Iris pigment epithelial cell (primary cell): ENCODE measurements around the gene HDAC6.
"Not testable (repeated sequence)": the region's sequence is repeated elsewhere in the genome, so short reads cannot be mapped to it uniquely, and the experiment has no call there.

ENCODE experiments used
- DNase-seq: peaks from one replicate; pipeline ENCODE4 v3.0.0-alpha.2; 2011; ENCODE audit warnings: low read depth

Gene HDAC6

DNA sequence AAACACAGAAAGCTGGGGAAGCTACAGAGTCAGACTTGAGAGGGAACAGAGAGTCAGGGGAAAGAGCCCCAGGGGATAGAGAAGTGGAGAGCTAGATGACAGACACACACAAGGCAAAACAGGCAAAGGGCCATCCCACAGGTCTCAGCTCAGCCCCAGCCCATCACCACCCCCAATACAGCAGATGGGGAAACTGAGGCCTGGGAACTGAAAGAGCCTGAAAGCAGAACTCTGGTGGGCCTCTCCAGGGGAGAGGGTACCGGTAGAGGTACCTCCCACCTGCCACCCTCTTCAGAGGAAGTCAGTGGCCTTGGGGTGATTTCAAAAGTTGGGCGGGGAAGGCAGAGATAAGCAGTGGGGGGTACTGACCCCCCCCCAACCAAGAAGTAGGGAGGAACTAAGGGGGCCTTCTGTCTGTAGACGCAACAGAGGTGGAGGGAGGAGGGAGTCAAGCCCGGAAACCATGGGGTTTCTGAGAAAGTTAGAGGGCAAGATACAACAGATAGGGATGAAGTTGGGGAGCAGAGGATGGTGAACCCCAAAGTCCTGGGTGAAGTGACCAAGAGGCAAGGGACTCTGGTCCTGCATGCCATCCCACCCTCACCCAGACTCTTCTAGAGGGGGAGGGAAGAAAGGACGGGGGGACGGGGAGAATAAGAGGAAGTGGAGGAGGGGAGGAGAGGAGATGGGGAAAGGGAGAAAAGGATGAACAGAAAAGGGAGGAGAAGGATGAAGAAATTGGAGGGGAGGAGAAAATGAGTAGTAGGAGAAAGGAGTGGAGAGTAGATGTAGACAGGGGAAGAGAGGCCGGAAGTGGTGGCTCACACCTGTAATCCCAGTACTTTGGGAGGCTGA is 12.3 kb upstream of the HDAC6 start:
- no peak for DNase-seq

DNA sequence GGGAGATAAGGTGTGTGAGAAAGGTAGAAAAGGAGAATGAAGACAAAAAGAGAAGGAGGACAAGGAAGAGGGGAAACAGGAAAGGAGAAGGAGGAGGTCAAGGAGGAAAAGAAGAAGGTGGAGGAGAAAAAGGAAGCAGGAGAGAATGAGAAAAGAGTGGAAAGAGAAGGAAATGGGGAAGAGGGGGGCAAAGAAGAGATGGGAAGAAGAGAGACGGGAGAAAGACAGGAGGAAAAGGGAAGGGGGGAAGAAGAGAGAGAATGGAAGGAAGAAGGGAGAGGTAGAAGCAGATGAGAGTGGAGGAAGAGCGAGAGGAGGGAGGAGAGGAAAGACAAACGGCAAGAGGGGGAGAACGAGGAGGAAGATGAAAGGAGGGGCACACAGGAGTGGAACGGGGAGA is 11.4 kb upstream of the HDAC6 start:
- DNase-seq, result no peak

DNA sequence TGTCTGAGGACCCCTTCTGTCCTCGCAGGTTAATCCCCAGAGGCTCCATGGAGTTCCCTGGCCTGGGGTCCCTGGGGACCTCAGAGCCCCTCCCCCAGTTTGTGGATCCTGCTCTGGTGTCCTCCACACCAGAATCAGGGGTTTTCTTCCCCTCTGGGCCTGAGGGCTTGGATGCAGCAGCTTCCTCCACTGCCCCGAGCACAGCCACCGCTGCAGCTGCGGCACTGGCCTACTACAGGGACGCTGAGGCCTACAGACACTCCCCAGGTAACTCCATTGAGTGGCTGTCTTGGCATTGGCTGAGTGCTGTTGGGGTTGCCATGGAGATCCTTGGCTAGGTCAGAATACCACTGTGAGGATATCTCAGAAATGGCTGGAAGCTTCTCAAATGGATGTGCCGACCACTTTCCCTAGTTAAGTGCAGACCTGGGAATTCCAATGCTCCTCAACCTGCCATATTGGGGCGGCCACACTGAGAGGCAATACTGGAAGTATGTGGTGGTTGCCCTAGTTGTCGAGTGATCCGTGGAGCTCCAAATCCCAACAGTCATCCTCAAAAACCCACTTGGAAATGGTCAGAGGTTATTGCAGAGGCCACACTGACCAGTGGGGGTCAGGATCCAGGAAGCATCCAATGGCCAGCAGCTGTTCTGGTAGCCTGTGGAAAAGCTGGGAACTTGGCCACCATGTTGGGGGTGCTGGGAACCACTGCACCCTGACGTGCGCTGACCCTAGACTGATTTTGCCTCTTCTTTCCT is 10.6 kb upstream of the HDAC6 start:
- DNase-seq, result no peak

DNA sequence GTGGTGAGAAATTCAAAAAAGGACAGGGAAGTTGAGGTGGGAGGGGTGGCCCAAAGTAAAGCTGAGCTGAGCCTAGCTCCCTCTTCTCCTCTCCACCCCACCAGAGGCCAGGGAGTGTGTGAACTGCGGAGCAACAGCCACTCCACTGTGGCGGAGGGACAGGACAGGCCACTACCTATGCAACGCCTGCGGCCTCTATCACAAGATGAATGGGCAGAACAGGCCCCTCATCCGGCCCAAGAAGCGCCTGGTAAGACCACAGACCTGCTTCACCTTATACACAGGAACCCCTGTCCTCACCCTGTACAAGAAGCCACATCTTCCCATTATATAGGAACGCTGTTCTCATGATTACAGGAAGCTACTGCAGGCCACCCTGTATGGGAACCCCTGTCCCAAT is 9.6 kb upstream of the HDAC6 start:
- DNase-seq, result no peak

DNA sequence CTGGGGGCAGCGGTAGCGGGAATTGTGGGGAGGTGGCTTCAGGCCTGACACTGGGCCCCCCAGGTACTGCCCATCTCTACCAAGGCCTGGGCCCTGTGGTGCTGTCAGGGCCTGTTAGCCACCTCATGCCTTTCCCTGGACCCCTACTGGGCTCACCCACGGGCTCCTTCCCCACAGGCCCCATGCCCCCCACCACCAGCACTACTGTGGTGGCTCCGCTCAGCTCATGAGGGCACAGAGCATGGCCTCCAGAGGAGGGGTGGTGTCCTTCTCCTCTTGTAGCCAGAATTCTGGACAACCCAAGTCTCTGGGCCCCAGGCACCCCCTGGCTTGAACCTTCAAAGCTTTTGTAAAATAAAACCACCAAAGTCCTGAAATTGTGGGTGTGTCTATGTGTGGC is 7.9 kb upstream of the HDAC6 start:
- DNase-seq, result no peak

DNA sequence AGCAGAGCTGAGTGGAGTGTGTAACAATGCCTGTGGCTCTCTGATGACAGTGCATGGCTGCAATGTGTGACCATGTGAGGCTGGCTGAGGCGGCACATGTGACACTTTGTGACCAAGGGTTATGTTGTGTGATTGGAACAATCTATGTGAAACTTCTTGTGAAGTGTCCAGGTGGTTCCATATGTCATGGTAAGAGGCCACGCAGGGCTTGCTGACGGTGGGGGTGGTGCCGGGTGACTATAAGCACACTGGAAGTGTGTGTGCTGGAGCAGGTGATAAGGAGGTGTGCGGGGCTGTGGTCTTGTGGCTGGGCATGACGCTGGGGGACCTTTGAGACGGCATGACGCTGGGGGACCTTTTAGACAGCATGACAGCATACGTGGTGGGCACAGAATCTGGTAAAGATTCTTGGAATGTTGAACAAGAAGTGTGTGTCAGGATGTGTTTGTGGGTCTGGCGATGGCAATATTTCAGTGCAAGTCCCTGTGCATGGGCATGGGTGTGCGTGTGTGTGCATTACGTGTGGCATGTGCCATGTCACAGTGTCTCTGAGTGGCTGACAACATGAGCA is 7.4 kb upstream of the HDAC6 start:
- no peak for DNase-seq

DNA sequence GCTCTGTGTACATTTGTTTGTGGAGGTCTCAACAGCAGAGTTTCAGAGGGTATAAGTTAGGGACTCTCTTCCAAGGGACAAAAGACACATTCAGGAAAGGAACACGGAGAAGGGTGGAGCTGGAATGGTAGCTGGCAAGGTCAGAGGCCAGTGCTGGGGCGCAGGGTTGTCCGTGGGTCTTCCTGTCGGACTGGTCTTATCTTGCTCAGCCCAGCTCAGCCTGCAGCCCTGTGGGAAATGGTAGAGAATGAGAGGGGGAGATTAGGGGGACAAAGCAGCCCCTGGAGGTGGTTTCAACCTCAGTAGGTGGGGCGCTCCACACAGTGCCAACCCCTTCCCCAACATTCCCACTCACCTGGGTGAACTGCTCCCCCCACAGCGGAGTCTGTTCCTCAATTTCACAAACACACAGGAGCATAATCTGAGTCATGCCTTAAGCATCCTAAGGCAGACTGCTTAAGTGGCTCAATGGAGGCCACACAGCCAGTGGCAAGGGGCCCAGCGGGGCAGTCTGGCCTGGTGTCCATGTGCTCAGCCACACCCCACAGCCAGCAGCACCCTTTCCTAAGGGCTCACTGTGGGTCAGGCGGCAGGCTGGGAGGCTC is 6.9 kb upstream of the HDAC6 start:
- DNase-seq, result peak; percentile 69

DNA sequence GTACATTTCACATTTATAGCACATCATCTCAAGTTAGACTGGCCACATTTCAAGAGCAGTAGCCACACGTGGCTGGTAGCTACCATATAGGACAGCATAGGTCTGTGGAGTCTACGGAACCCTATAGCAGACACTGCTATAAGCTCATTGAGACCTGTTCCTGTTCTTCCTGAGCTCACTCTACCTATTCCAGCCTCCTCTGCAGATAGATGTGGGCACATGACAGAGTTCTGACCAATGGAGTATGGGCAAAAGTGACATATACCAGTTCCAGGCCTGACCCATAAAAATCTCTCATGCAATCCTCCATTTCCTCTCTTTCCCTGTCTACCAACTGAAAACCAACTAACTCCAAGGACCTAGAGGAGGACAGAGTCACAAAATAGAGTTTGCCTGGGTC is 3.5 kb upstream of the HDAC6 start:
- no peak for DNase-seq

DNA sequence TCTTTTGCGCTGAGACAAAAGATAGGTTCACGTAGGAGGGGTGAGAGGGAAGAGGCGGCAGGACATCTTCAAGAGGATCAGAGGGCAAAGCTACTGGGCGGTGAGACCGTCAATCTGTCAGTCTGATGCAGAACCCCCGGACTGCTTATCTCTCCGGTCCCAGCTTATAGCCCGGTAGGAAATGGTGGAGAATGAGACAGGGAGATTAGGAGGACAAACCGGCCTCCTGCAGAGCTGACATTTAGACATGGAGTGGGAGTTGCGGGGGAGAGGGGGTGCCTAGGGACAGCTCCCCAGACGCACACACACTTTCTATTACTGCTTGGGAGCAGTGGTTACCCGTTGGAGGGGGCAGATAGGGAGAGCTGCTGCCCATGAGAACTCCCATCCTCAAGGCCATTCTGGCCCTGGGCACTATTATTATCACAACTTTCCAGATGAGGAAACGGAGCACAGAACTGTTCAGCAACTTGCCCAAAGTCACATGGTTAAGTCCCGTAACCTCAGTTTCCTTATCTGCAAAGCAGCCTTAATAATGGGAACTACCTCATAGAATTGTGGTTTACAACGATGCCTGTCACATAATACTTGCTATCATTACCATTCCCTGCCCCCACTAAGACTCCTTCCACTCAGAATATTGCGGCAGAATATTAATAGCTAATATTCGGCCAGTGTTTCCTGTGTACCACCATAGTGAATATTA is 1.1 kb upstream of the HDAC6 start:
- no peak for DNase-seq

DNA sequence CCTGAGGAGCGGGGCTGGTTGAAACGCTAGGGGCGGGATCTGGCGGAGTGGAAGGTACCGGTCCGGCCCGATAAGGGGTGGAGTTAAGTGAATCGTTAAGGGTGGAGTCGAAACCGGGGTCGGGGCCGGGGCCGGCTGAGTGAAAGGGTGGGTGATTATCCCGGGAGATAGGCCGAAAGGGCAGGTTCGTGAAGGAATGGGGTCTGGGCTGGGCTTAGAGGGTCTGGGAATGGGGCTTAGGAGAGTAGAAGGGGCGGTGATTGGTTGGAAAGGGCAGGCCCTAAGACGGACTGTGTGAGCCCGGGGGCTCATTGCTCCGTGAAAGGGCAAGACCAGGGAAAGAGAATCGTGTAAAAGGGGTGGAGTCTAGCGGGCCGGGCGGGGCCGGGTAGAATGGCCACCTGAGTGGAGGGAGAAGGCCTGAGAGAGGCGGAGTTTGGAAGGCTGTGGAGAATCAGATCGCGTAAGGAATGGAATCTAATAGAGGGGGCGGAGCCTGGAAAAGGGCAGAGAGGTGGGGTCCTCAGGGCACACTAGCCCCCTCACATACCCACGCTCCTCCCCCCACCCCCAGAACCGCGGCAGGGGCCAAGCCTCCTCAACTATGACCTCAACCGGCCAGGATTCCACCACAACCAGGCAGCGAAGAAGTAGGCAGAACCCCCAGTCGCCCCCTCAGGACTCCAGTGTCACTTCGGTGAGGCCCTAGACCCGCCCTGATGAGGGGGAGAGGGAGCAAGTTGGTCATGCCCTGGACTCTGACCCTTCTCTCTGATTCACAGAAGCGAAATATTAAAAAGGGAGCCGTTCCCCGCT is 430 bp downstream of the HDAC6 start:
- DNase-seq, result peak; percentile 83

DNA sequence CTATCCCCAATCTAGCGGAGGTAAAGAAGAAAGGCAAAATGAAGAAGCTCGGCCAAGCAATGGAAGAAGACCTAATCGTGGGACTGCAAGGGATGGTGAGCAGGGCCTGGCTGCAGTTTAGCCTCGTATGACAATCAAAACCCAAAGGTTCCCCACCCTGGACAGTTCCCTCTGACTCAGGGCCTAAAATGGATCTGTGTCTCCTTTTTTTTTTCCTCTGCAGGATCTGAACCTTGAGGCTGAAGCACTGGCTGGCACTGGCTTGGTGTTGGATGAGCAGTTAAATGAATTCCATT is 986 bp downstream of the HDAC6 start:
- DNase-seq, result no peak

DNA sequence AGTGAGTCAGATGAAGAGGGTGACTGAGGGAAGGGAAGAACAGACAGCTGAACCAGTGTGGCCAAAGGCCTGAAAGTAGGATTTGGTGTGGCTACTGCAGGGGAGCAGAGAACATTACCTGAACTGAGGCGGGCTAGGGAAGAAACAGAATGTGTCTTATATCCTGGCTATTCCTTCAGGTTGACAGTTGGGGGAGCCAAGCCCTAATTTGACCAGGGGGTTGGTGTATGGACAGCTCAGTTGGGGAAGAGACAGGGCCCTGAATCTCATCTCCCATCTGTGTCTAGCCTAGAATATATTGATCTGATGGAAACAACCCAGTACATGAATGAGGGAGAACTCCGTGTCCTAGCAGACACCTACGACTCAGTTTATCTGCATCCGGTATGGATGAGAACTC is 4.2 kb downstream of the HDAC6 start:
- no peak for DNase-seq

DNA sequence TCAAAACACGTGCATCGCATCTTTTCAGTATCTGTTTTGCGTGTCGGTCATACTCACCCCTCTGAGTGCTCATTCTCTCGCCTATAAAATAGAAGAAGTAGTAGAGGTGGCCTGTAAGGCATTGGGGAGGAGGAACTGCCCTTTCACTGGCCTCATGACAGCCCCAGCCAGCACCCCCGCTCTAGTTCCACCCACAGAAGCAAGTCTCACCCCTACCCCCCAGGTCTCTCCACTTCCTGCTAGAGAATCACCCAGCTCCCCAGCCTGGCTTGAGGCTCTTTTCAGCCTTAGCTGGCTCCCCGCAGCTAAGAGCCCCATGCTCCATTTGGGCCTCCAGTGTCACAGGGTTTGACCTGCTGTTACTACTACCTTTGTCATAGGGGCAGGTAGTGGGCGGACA is 11.8 kb downstream of the HDAC6 start:
- DNase-seq, result no peak

DNA sequence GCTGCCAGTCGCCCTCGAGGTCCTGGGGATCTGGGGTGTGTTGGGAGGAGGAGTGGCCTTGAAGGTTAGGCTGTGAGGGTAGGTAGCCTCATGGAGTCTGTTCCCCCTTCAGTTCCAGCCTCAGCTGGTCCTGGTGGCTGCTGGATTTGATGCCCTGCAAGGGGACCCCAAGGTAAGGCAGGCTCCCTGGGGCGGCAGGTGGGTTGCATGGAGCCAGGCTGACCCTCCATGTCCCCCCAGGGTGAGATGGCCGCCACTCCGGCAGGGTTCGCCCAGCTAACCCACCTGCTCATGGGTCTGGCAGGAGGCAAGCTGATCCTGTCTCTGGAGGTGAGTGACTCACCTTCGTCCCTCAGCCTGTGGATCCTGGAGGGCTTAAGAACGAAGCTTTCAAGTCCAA is 12.9 kb downstream of the HDAC6 start:
- DNase-seq, result no peak

DNA sequence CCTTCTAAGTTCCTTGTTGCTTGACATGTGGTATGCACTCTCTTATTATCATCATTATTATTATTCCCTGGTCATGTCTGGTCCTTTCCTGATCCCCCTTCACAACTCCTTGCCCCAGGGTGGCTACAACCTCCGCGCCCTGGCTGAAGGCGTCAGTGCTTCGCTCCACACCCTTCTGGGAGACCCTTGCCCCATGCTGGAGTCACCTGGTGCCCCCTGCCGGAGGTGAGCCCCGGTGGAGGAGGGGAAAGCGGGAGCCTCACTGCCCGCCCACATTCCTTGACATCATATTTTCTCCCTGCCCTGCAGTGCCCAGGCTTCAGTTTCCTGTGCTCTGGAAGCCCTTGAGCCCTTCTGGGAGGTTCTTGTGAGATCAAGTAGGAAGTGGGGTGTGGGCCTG is 13.4 kb downstream of the HDAC6 start:
- DNase-seq, result no peak

DNA sequence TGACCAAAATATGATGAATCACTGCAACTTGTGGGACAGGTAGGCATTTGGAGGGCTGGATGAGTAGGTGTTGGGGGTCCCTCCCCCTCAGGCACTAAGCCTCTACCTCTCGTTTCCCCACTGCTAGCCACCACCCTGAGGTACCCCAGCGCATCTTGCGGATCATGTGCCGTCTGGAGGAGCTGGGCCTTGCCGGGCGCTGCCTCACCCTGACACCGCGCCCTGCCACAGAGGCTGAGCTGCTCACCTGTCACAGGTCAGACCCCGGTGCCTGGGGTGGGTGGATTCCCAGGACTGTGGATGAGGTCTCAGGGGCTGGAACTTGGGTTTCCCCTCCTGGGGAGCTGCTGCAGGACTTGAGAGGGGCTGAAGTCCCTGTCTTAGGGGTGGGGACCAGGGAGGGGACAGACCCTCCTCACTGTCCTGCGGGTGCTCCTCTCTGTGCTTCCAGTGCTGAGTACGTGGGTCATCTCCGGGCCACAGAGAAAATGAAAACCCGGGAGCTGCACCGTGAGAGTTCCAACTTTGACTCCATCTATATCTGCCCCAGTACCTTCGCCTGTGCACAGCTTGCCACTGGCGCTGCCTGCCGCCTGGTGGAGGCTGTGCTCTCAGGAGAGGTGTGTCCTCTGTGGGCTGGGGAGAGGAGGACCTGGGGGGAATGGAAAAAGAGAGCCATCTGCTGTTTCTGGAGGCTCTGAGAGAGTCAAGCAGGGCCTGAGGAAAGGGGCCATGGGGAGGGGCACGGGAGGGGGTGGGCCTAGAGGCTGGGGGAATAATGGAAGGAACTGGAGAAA is 14.3 kb downstream of the HDAC6 start:
- no peak for DNase-seq

DNA sequence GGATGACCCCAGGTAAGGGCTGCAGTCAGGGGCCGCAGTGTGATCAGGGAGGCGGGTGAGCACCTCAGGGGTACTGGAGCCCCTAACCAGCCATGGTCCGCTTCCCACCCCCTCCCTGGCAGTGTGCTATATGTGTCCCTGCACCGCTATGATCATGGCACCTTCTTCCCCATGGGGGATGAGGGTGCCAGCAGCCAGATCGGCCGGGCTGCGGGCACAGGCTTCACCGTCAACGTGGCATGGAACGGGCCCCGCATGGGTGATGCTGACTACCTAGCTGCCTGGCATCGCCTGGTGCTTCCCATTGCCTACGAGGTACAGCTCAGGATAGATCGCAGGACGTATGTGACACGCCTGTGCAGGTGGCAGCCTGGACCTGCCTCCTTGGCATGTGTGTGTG is 16.2 kb downstream of the HDAC6 start:
- DNase-seq, result no peak

DNA sequence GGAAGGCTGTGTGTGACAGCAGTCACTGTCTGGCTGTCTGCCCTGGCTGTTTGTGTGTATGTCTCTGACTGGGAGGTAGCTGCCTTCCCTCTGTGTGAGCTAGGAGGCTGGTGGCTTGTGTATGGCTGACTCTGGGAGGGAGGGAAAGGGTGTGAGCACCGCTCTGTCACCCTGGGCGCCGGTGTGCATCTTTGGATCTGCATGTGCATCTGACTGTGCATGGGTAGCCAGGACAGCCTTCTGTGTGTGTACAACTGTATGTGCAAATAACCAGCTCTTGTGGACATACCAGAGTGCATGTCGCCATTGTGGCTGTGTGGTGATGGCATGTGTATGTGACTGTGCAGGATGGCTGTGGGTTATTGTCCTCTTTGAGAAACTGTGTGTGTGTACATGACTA is 17.0 kb downstream of the HDAC6 start:
- no peak for DNase-seq

DNA sequence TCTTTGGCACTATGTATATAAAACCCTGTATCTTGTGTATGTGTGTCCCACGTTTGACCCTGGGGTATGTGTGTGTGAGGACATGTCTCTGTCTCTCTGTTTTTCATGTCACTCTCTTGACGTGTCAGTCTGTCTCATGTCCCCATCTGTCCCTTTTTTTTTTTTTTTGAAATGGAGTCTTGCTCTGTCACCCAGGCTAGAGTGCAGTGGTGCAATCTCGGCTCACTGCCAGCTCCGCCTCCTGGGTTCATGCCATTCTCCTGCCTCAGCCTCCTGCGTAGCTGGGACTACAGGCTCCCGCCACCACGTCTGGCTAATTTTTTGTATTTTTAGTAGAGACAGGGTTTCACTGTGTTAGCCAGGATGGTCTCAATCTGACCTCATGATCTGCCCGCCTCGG is 17.5 kb downstream of the HDAC6 start:
- DNase-seq, result not testable (repeated sequence)

DNA sequence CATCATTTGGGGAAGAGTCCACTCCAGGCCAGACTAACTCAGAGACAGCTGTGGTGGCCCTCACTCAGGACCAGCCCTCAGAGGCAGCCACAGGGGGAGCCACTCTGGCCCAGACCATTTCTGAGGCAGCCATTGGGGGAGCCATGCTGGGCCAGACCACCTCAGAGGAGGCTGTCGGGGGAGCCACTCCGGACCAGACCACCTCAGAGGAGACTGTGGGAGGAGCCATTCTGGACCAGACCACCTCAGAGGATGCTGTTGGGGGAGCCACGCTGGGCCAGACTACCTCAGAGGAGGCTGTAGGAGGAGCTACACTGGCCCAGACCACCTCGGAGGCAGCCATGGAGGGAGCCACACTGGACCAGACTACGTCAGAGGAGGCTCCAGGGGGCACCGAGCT is 21.2 kb downstream of the HDAC6 start:
- DNase-seq, result no peak

DNA sequence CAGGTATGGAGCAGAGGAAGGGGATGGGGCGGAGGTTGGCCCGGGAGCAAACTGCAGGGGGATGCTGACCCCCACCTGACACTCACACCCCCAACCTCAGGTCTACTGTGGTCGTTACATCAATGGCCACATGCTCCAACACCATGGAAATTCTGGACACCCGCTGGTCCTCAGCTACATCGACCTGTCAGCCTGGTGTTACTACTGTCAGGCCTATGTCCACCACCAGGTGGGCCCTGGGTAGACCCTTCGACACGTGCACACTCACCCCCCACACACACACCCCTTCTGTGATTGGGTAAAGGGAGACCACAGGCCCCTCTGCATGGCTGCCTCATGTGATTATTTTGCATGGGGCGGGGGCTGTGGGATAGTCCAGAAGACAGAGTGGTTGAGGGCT is 22.2 kb downstream of the HDAC6 start:
- DNase-seq, result no peak
